Left lung (tissue), 10 donors: ENCODE data around the gene SACM1L. TPM values are rescaled to one million over a fixed set of nuclear protein-coding genes. Genes with fewer than 3 reads are reported as not detected.

Experiments
- ATAC-seq: fragments of 200-7000 bp; cut with Tn5 transposase; one replicate; pipeline ENCODE4 v1.9.1; 2020; ENCODE audit warnings: moderate library complexity
- DNase-seq, 4 donors: peaks; one replicate each; pipeline ENCODE4 v3.0.0-alpha.2; 2013 to 2020
- H3K27ac ChIP-seq, 2 donors: fragments of 200-600 bp; sonication (generic) in 1 of 2; one replicate each; pipeline versions ENCODE4 v1.5.0 to v1.8.0; 2020 to 2021
- H3K27me3 ChIP-seq, 2 donors: fragments of 200-600 bp; sonication (generic) in 1 of 2; one replicate each; pipeline versions ENCODE4 v1.5.0 to v1.8.0; 2020 to 2021
- H3K36me3 ChIP-seq, 2 donors: fragments of 200-600 bp; sonication (generic) in 1 of 2; one replicate each; pipeline versions ENCODE4 v1.5.0 to v1.8.0; 2020 to 2021
- H3K4me1 ChIP-seq, 2 donors: fragments of 200-600 bp; one replicate each; pipeline ENCODE4 v1.8.0; 2021
- H3K4me3 ChIP-seq, 2 donors: fragments of 200-600 bp; sonication (generic) in 1 of 2; one replicate each; pipeline versions ENCODE4 v1.5.0 to v1.8.0; 2020 to 2021; ENCODE audit warnings: mild to moderate bottlenecking in 1 of 2
- H3K9me3 ChIP-seq, 2 donors: fragments of 200-600 bp; sonication (generic) in 1 of 2; one replicate each; pipeline versions ENCODE4 v1.5.0 to v1.8.0; 2020 to 2021
- intact Hi-C, 2 donors: fragments of 100-400 bp; cut with DNase I; formaldehyde crosslinking; loops; one replicate each; pipeline versions ENCODE4 v1.11.2 to v1.14.2; 2022
- polyA plus RNA-seq, 6 donors: library from polyadenylated mRNA; unstranded; fragments of 120-200 nt; gene quantifications; one replicate each; pipeline ENCODE4 v1.2.1, GENCODE V29; 2013; ENCODE audit not compliant: insufficient read length in 6 of 6
- total RNA-seq, 2 donors: library from RNA; stranded (reverse); fragmentation: NEBNext Ultra II Directional; extraction: Animal tissue kit (Norgen Biotek cat#: 25700); gene quantifications; one replicate each; pipeline ENCODE4 v1.2.1, GENCODE V29; 2021
- TF ChIP-seq, protein P1 (sequence below), 2 donors: fragments of 200-600 bp; sonication (generic) in 1 of 2; IDR thresholded peaks; one replicate each; pipeline versions ENCODE4 v1.5.0 to v1.8.0; 2021; ENCODE audit warnings: antibody characterized with exemption in 2 of 2
- donor health status: DM: no; HTN: yes; CAD: no.
- donor health status: DM: no; HTN: no; CAD: no.

SACM1L gene
- total and polyA plus RNA-seq, 8 donors: 58.2 to 100 (median 80.2) TPM

GRCh38 chr3:45676325-45677032 lies 12.7 kb upstream of the SACM1L start:
- ATAC-seq (peak; percentile 41), DNase-seq (no peak)
- intact Hi-C loops: no loop called here
- Histone ChIP-seq H3K9me3 (no peaks in the 10 kb centered on the region), H3K36me3 (peaks cover 0 to 57% of the 10 kb centered on the region in 2 donors), H3K4me1 (peaks cover 16 to 45% of the 10 kb centered on the region in 2 donors), H3K4me3 (no peak overlapping the region), H3K27ac (peak overlapping the region; percentile 77 to 85), H3K27me3 (no peaks in the 10 kb centered on the region)
- TF ChIP-seq, protein P1, sequence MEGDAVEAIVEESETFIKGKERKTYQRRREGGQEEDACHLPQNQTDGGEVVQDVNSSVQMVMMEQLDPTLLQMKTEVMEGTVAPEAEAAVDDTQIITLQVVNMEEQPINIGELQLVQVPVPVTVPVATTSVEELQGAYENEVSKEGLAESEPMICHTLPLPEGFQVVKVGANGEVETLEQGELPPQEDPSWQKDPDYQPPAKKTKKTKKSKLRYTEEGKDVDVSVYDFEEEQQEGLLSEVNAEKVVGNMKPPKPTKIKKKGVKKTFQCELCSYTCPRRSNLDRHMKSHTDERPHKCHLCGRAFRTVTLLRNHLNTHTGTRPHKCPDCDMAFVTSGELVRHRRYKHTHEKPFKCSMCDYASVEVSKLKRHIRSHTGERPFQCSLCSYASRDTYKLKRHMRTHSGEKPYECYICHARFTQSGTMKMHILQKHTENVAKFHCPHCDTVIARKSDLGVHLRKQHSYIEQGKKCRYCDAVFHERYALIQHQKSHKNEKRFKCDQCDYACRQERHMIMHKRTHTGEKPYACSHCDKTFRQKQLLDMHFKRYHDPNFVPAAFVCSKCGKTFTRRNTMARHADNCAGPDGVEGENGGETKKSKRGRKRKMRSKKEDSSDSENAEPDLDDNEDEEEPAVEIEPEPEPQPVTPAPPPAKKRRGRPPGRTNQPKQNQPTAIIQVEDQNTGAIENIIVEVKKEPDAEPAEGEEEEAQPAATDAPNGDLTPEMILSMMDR (IDR thresholded peaks at IDR 0.05): no peak

GRCh38 chr3:45677033-45677446 lies 12.2 kb upstream of the SACM1L start:
- DNase-seq (peak in 2 of 4 donors; percentile 26 to 83), ATAC-seq (peak; percentile 72)
- Histone ChIP-seq H3K4me1 (peaks cover 14 to 39% of the 10 kb centered on the region in 2 donors), H3K9me3 (no peaks in the 10 kb centered on the region), H3K27ac (peak overlapping the region; percentile 77 to 85), H3K27me3 (no peaks in the 10 kb centered on the region), H3K4me3 (no peak overlapping the region), H3K36me3 (peaks cover 0 to 51% of the 10 kb centered on the region in 2 donors)
- intact Hi-C loops: no loop called here
- TF ChIP-seq, protein P1 (IDR thresholded peaks at IDR 0.05): no peak

DNA sequence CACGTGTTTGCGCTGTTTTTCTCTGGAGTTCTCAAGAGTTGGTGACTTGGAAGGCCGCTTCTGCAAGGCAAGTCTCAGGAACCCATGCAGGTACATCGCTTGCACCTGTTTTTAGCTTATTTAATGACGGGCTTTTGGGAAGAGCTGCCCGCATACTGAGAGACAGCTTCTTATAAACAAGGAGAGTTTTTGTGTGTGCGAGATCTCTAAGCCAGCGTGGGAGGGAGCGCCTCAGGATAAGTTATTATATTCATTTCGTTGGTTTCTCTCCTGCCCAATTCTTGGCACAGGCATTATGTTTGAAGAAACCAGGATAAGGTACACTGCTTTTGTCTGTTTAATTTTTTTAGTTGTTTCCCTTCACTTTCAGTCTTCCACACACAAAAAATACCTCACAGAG lies 11.4 kb upstream of the SACM1L start:
- Histone ChIP-seq H3K4me3 (no peak overlapping the region), H3K27ac (peak overlapping the region; percentile 77 to 85), H3K36me3 (peaks cover 0 to 47% of the 10 kb centered on the region in 2 donors), H3K9me3 (peaks cover 0 to 2% of the 10 kb centered on the region in 2 donors), H3K4me1 (peaks cover 14 to 39% of the 10 kb centered on the region in 2 donors), H3K27me3 (no peaks in the 10 kb centered on the region)
- ATAC-seq (no peak), DNase-seq (no peak)
- intact Hi-C loops: no loop called here
- TF ChIP-seq, protein P1 (IDR thresholded peaks at IDR 0.05): no peak

DNA sequence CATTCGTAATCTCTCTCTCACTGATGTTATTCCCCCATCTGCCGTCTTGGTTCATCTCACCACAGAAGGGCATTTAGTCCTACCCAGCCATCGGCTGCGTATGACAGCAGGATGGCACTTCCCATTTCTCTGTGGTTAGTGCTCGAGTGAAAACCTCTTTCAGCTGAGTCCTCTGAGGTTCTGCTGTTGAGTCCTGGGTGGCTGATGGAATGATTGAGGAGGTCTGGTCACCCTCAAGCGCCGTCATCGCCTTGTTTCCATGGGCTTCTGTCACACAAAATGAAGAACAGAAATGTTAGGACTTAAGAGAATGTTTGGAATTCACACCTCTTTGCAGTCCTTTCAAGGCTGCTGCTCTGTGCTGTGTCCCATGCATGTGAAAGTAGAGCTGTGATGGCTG lies 9.4 kb upstream of the SACM1L start:
- no peak for ATAC-seq
- Histone ChIP-seq H3K9me3 (peaks cover 0 to 3% of the 10 kb centered on the region in 2 donors), H3K27me3 (no peaks in the 10 kb centered on the region), H3K4me3 (no peak overlapping the region), H3K4me1 (peaks cover 14 to 39% of the 10 kb centered on the region in 2 donors), H3K27ac (no peak overlapping the region), H3K36me3 (peaks cover 0 to 28% of the 10 kb centered on the region in 2 donors)
- DNase-seq: no peak
- intact Hi-C loops: no loop called here
- TF ChIP-seq, protein P1 (IDR thresholded peaks at IDR 0.05): no peak

DNA sequence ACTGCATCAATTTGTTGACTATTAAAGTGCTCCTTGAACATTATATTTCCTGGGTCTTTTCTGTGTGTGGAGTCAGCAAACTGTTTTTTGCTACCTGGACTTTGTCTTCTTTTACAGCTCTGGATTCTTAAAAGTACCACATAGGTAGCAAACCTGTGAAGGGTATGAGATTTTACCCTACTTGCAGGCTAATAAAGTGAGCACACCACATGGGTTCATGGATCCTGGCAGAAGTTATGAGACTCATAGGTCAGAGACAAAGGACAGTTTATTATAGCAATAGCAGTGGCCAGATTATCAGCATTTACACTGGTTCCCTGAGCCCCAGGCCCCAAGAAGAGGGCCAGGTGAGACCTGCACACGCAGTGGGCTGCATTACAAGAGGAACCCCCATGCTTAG lies 8.0 kb upstream of the SACM1L start:
- no peak overlapping the region for H3K27ac ChIP-seq

More for the DNA sequence above, 8.0 kb upstream of the SACM1L start:
- H3K4me3 ChIP-seq: no peak overlapping the region
- H3K36me3 ChIP-seq: peaks cover 0 to 21% of the 10 kb centered on the region in 2 donors
- intact Hi-C loops: no loop called here
- ATAC-seq: no peak
- peaks cover 14 to 32% of the 10 kb centered on the region in 2 donors for H3K4me1 ChIP-seq
- TF ChIP-seq, protein P1 (IDR thresholded peaks at IDR 0.05): no peak
- no peak for DNase-seq
- peaks cover 0 to 3% of the 10 kb centered on the region in 2 donors for H3K9me3 ChIP-seq
- no peaks in the 10 kb centered on the region for H3K27me3 ChIP-seq
